ENCODE data around the gene ZYG11B. TPM values are rescaled to one million over a fixed set of nuclear protein-coding genes. Genes with fewer than 3 reads are reported as not detected.

Gene ZYG11B
- total RNA-seq, 1 donor from 2014 or later, result 39.0 TPM

DNA sequence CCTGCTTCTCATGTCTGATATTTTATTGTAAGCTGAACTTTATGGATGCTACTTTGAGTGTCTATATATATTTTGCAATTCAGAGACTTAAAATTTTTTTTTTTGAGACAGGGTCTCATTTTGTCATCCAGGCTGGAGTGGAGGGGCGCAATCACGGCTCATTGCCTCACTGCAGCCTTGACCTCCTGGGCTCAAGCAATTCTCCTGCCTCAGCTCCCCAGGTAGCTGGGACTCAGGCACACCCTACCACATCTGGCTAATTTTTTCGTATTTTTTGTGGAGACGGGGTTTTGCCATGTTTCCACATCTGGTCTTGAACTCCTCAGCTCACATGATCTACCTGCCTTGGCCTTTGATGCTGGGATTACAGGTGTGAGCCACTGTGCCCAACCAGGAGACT lies 124.7 kb downstream of the ZYG11B start:
- no peak for DNase-seq (ENCODE audit: low spot score)
- H3K36me3 Mint-ChIP-seq (ENCODE audit: low read depth, unreplicated experiment), result no peaks in the 10 kb centered on the region
- TF ChIP-seq, protein P1, sequence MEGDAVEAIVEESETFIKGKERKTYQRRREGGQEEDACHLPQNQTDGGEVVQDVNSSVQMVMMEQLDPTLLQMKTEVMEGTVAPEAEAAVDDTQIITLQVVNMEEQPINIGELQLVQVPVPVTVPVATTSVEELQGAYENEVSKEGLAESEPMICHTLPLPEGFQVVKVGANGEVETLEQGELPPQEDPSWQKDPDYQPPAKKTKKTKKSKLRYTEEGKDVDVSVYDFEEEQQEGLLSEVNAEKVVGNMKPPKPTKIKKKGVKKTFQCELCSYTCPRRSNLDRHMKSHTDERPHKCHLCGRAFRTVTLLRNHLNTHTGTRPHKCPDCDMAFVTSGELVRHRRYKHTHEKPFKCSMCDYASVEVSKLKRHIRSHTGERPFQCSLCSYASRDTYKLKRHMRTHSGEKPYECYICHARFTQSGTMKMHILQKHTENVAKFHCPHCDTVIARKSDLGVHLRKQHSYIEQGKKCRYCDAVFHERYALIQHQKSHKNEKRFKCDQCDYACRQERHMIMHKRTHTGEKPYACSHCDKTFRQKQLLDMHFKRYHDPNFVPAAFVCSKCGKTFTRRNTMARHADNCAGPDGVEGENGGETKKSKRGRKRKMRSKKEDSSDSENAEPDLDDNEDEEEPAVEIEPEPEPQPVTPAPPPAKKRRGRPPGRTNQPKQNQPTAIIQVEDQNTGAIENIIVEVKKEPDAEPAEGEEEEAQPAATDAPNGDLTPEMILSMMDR (IDR thresholded peaks at IDR 0.05; ENCODE audit: unreplicated experiment), result no peak
- no peaks in the 10 kb centered on the region for H3K4me1 Mint-ChIP-seq (ENCODE audit: unreplicated experiment)
- no peak overlapping the region for H3K4me3 Mint-ChIP-seq (ENCODE audit: unreplicated experiment)
- H3K27me3 Mint-ChIP-seq (ENCODE audit: unreplicated experiment), result no peaks in the 10 kb centered on the region
- H3K9me3 Mint-ChIP-seq (ENCODE audit: unreplicated experiment), result no peaks in the 10 kb centered on the region
- no peak overlapping the region for H3K27ac Mint-ChIP-seq (ENCODE audit: unreplicated experiment)

DNA sequence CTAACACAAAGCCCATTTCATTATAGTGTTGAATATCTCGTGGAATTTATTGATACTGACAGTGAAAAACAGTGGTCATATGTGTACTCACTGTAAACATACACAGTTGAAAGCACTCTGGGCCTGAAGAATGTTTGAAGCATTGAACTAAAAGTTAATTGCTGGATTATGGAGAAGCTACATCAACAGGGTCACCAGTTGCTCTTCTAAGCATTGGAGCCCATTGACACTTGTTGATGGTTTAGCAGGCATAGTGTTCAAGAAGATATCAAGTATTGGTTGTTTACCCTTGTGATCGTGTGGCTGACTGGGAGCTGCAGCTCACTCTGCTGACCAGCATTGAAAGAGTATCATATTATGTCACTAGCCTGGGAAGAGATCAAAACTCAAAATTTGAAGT lies 126.6 kb downstream of the ZYG11B start:
- Mint-ChIP-seq H3K4me1 (ENCODE audit: unreplicated experiment) (no peaks in the 10 kb centered on the region), H3K36me3 (ENCODE audit: low read depth, unreplicated experiment) (no peaks in the 10 kb centered on the region), H3K9me3 (ENCODE audit: unreplicated experiment) (no peaks in the 10 kb centered on the region), H3K27ac (ENCODE audit: unreplicated experiment) (no peak overlapping the region), H3K4me3 (ENCODE audit: unreplicated experiment) (no peak overlapping the region), H3K27me3 (ENCODE audit: unreplicated experiment) (no peaks in the 10 kb centered on the region)
- TF ChIP-seq, protein P1 (IDR thresholded peaks at IDR 0.05; ENCODE audit: unreplicated experiment), result no peak
- no peak for DNase-seq (ENCODE audit: low spot score)

DNA sequence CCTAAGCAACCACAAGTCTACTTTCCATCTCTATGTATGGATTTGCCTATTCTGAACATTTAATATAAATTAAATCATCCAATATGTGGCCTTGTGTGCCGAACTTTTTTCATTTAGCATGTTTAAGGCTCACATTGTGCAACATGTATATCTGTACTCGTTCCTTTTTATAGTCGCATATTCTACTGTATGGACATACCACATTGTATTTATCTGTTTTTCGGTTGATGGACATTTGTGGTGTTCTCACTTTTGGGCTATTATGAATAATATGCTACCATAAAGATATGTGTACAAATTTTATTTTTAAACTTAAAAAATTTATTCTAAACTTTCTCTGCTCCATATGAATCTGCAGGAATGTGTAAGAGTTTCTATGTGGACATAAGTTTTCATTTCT lies 129.3 kb downstream of the ZYG11B start:
- no peaks in the 10 kb centered on the region for H3K4me1 Mint-ChIP-seq (ENCODE audit: unreplicated experiment)

DNA sequence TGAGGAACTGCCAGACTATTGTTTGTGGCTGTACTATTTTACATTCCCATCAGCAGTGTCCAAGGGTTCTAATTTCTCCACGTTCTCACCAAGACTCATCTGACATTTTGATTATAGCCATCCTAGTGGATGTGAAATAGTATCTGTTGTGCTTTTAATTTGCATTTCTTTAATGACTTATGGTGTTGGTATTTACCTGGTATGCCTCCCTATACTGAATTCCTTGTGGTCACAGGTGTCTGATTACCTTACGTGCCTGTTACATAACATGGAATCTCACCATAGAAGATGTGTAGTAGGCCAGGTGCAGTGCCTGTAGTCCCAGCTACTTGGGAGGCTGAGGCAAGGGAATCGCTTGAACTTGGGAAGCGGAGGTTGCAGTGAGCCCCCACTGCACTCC lies 129.8 kb downstream of the ZYG11B start:
- Mint-ChIP-seq H3K36me3 (ENCODE audit: low read depth, unreplicated experiment) (no peaks in the 10 kb centered on the region), H3K27ac (ENCODE audit: unreplicated experiment) (no peak overlapping the region), H3K27me3 (ENCODE audit: unreplicated experiment) (no peaks in the 10 kb centered on the region), H3K9me3 (ENCODE audit: unreplicated experiment) (no peaks in the 10 kb centered on the region), H3K4me3 (ENCODE audit: unreplicated experiment) (no peak overlapping the region), H3K4me1 (ENCODE audit: unreplicated experiment) (no peaks in the 10 kb centered on the region)
- DNase-seq (ENCODE audit: low spot score), result no peak
- TF ChIP-seq, protein P1 (IDR thresholded peaks at IDR 0.05; ENCODE audit: unreplicated experiment), result no peak

More for the DNA sequence above, 129.3 kb downstream of the ZYG11B start:
- TF ChIP-seq, protein P1 (IDR thresholded peaks at IDR 0.05; ENCODE audit: unreplicated experiment), result no peak
- Mint-ChIP-seq H3K9me3 (ENCODE audit: unreplicated experiment) (no peaks in the 10 kb centered on the region), H3K27me3 (ENCODE audit: unreplicated experiment) (no peaks in the 10 kb centered on the region), H3K27ac (ENCODE audit: unreplicated experiment) (no peak overlapping the region), H3K36me3 (ENCODE audit: low read depth, unreplicated experiment) (no peaks in the 10 kb centered on the region), H3K4me3 (ENCODE audit: unreplicated experiment) (no peak overlapping the region)
- DNase-seq (ENCODE audit: low spot score), result no peak

DNA sequence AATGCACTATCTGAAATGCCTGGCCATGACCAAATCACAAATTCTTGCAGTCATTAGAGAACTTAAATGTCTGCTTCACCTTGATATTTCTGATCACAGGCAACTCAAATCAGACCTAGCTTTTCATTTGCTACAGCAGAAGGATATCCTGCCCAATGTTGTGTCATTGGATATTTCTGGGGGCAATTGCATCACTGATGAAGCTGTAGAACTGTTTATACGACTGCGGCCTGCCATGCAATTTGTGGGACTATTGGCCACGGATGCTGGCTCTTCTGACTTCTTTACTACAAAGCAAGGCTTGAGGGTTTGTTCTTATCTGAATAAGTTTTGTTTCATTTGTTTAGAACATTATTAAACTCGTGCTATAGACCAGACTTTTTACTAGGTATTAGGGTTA lies 131.2 kb downstream of the ZYG11B start:
- no peaks in the 10 kb centered on the region for H3K36me3 Mint-ChIP-seq (ENCODE audit: low read depth, unreplicated experiment)
- no peak overlapping the region for H3K27ac Mint-ChIP-seq (ENCODE audit: unreplicated experiment)
- H3K4me1 Mint-ChIP-seq (ENCODE audit: unreplicated experiment), result no peaks in the 10 kb centered on the region
- TF ChIP-seq, protein P1 (IDR thresholded peaks at IDR 0.05; ENCODE audit: unreplicated experiment), result no peak
- no peaks in the 10 kb centered on the region for H3K27me3 Mint-ChIP-seq (ENCODE audit: unreplicated experiment)
- DNase-seq (ENCODE audit: low spot score), result no peak
- no peak overlapping the region for H3K4me3 Mint-ChIP-seq (ENCODE audit: unreplicated experiment)
- H3K9me3 Mint-ChIP-seq (ENCODE audit: unreplicated experiment), result no peaks in the 10 kb centered on the region
